NCI-H1105 treated with DMSO at 0.1 percent for 48 hours (cell line): ENCODE measurements around the gene SDSL.

Experiments
- DNase-seq: peaks from one replicate; lab custom pipeline; 2025; lab: John Stamatoyannopoulos, UW

The SDSL gene

GRCh38 chr12:113480336-113480971, 58.3 kb downstream of the SDSL start:
- DNase-seq, result no peak

- DNase-seq, result no peak
These were observed 60.2 kb downstream of the SDSL start for GRCh38 chr12:113482334-113482733.

- DNase-seq, result no peak
These were observed 63.1 kb downstream of the SDSL start for GRCh38 chr12:113485330-113485729.

- no peak for DNase-seq
These were observed 64.5 kb downstream of the SDSL start for GRCh38 chr12:113486722-113487121.
